ENCODE results near the gene LYZL4.

DNA sequence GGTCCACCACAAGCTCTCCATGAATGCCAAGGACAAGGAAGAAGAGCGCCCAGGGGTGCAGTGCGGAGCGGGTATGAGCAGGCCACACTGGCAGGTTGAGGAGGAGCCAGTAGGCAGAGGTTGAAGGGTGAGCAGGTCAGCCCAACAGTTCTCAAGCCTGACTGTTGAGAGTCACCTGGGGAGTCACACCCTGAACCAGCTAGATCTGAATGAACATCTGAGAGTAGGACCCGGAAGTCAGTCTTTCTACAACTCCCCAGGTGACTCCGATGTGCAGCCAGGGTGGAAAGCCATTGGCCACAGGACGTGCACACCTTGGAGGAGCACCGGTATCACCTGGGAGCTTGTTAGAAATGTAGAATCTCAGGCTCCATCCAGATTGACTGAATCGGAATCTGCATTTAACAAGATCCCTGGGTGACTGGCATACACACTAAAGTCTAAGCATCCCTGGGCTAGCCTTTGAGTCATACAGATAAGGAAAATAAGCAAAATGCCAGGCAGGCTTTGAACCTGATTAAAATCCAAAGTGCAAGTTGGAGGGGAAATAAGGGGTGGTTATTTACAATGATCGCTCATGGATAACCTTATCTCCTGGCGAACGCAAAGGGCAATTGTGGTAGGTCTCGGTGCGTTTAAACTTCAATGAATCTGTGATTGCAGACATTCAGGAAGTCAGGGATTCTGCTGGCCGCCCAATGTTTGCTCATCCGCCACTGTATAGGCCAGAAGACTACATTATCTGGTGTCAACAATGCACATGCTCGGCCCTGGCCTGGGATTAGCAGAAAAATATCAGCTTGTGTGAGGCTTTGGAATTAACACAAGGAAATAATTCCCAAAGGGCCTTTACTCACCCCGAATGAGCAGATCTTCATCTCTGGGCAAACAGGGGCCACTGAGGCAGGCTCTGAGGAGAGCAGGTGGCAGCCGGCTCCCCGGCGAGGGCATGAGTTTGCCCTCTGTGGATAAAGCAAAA, 11.7 kb upstream of the LYZL4 start:
- no peak for TF ChIP-seq CTCF (IDR thresholded peaks at IDR 0.05)
- TF ChIP-seq POLR2A (IDR thresholded peaks at IDR 0.05): no peak
